HG03045 (cell line): ENCODE data around the gene PTPN6.

Experiments used
- ATAC-seq: cut with Tn5 transposase; IDR thresholded peaks from one replicate; pipeline ENCODE4 v1.9.1; 2021; ENCODE audit warnings: mild to moderate bottlenecking, moderate library complexity; ENCODE audit not compliant: unreplicated experiment

Gene PTPN6

GRCh38 chr12:6921996-6922946 lies 28.9 kb upstream of the PTPN6 start:
- no peak for ATAC-seq

GRCh38 chr12:6923003-6923732 lies 28.0 kb upstream of the PTPN6 start:
- no peak for ATAC-seq

GRCh38 chr12:6923851-6924250 lies 27.3 kb upstream of the PTPN6 start:
- no peak for ATAC-seq

- ATAC-seq = no peak
Observed at GRCh38 chr12:6925239-6925539, 26.0 kb upstream of the PTPN6 start.

DNA sequence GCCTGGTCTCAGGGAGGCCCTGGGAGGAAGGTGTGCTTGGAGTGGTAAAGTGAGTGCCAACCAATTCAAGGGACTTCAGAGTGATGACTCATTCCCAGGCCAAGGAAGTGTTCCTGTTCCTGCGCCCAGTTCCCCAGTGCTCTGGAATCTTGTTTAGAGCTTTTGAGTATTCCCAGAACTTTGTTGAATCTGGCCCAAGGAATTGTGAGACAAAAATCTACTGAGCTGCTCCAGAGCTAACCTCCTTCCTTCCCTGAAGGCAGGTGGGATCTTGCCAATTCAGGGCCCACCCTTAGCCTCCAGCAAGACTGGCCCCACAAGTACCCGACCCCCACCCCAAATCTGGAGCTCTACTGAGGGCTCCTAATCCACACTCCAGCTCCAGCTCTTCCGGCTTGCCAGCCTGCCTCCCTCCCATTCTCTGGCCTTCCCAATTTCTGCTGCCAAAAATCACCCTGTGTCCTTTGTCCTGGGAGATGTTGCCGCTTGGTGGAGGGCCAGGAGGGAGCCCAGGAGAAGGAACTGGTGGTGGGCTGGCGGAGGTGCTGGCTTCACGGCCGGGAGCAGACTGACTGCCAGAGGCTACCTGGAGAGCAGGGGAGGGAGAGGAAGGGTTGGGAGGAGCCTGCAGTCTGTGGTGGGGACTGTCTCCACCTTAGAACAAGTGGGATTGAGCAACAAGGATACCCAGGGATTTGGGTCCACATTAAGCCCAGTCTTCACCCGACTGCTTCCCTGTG lies 25.4 kb upstream of the PTPN6 start:
- ATAC-seq = no peak

GRCh38 chr12:6927379-6928021 lies 23.7 kb upstream of the PTPN6 start, which contains the start of gene ATN1:
Gene ATN1 (plus strand): TSS chr12:6927959. CDS start chr12:6934002, 6,043 bp downstream.
- no peak for ATAC-seq

- no peak for ATAC-seq
Observed at GRCh38 chr12:6928022-6928702, 23.0 kb upstream of the PTPN6 start.

DNA sequence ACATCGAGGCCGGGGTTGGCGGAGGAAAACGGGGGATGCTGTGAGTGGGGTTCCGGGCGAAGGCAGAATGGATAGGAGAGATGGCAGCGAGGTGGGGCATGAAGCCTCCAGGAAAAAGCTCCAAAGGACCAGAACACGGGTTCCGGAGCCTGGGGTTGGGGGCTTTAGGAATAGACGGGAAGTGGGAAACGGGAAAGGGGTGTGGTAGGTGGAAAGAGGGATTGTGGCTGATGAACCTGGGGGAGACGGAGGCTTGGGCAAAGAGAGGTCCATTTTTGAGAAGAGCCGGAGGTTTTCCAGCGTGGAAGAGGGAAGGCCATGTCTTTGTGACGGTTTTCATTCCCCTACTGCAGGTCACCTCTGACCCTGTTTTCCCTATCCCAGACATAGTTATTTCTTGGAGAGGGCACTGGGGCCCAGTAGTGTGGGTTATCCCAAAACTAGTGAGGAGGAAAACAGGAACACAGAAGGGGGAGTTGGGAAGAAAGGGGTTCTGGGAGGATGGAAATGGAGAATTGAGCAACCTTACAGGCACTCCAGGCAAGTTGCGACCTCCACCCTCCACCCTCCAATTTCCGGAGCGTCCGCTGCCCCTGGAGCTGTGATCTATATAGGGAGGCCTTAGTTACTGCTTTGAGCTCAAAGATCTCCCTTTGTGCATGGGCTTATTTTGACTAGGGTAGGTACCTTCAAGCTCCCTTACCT lies 22.3 kb upstream of the PTPN6 start:
- ATAC-seq = no peak

DNA sequence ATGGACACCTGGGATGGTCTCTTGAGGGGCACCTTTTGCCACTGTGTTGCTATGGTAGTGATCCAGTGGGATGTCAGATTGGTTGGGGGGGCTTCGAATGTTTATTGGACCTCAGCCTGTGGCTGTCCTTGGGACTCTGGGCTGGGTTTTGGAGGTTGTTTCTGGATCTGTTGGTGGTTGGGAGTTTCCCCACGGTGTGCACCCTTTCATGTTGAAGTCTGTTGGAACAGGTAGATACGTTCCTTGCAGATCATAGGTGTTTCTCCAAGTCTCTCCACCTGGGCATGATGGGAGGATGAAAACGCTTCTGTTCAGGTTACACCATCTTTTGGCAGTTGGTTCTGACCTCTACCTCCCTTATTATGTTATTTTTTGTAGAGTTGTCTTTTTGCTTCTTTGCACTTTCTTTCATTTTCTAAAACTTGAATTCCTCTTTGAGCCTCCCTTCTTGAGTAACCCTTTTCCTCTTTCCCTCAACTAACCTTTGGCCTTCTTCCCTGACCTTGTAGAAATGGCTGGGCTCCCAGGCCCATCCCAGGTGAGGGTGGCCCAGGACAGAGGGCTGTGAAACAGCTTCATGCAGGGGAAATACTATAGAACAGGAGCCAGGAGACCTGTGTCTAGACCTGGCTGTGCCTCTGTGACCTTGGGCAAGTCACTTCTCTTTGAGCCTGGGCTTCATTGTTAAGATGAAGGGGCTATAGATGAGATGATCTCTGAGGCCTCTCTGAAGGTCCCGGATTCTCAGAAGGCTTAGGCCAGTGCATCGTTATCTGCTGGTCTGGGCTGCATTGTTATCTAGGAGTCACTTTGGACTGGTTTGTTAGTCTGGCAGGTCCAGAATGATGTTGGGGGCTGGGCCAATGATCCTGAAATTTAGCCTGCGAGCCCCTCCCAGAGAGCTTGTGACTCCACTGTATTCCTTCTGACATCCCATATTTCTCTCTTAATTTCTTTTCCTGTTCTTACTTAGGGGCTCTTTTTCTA lies 21.4 kb upstream of the PTPN6 start:
- ATAC-seq = no peak

DNA sequence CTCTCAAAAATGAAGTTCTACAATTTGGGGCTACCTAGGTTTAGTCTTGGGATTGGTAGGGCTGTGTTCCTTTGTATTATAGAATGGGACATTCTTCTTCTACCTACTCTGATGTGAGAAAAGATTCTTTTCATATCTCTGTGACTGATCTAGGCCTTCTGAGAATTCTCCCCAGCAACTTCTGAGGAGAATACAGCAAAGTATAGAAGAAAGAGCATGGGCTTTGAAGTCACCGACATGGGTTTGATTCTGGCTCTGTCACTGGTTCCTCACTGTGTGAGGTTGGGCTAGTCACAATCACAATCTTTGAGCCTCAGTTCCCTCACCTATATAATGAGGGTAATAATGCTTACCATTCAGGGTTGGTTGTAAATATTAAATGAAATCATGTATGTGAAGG lies 18.4 kb upstream of the PTPN6 start:
- ATAC-seq = no peak

GRCh38 chr12:6934110-6934509 lies 17.0 kb upstream of the PTPN6 start:
- ATAC-seq = no peak

GRCh38 chr12:6935371-6936193 lies 15.6 kb upstream of the PTPN6 start:
- no peak for ATAC-seq

- ATAC-seq = no peak
Observed at GRCh38 chr12:6936194-6936635, 14.9 kb upstream of the PTPN6 start.

DNA sequence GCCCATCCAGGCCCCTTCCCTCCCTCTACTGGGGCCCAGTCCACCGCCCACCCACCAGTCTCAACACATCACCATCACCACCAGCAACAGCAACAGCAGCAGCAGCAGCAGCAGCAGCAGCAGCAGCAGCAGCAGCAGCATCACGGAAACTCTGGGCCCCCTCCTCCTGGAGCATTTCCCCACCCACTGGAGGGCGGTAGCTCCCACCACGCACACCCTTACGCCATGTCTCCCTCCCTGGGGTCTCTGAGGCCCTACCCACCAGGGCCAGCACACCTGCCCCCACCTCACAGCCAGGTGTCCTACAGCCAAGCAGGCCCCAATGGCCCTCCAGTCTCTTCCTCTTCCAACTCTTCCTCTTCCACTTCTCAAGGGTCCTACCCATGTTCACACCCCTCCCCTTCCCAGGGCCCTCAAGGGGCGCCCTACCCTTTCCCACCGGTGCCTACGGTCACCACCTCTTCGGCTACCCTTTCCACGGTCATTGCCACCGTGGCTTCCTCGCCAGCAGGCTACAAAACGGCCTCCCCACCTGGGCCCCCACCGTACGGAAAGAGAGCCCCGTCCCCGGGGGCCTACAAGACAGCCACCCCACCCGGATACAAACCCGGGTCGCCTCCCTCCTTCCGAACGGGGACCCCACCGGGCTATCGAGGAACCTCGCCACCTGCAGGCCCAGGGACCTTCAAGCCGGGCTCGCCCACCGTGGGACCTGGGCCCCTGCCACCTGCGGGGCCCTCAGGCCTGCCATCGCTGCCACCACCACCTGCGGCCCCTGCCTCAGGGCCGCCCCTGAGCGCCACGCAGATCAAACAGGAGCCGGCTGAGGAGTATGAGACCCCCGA lies 14.3 kb upstream of the PTPN6 start:
- ATAC-seq = peak; percentile 20

DNA sequence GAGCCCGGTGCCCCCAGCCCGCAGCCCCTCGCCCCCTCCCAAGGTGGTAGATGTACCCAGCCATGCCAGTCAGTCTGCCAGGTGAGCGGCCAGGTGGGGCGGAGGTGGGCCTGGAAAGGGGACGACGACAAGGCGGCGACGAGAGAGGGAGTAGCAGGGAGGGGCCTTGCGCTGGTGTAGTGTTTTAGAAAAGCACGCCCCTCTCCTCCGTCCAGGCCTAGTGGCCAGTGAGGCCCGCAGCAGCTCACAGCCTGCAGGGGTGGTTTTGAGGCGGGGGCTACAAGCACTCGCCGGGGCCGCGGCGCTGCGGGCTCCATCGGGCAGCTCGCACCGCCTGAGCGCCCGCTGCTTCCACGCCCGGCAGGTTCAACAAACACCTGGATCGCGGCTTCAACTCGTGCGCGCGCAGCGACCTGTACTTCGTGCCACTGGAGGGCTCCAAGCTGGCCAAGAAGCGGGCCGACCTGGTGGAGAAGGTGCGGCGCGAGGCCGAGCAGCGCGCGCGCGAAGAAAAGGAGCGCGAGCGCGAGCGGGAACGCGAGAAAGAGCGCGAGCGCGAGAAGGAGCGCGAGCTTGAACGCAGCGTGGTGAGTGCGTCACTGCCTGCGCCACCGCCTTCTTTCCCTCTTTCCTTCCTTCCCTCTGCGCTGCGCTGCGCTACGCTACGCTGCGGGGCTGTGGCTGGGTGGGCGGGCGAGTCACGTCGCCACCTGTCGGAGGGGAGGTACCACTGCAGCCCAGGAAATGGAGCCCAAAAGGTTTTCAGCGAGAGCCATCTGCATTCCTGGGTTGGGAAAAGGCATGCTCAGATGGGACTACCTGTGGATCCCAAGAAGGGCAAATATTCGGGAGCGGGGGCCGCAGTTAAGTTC lies 13.4 kb upstream of the PTPN6 start:
- peak; percentile 85 for ATAC-seq
